HepG2 (cell line): ENCODE measurements around the gene FKBP1B. TPM values are rescaled to one million over a fixed set of nuclear protein-coding genes. Genes with fewer than 3 reads are reported as not detected.

Experiments used
- ARHGAP35 ChIP-seq: sonication (generic); formaldehyde crosslinking; IDR thresholded peaks from 2 replicates; pipeline ENCODE4 v1.9.0; 2022; ENCODE audit warnings: mild to moderate bottlenecking, inconsistent platforms, moderate library complexity, missing genetic modification reagents, borderline replicate concordance
- ESRRA ChIP-seq: sonication (generic); formaldehyde crosslinking; IDR thresholded peaks from 2 replicates; pipeline ENCODE4 v1.5.1; 2020; ENCODE audit warnings: mild to moderate bottlenecking, low read depth, missing genetic modification reagents
- ETV6 ChIP-seq: sonication (generic); formaldehyde crosslinking; conservative IDR thresholded peaks from 2 replicates; pipeline ENCODE4 v1.4.0; 2020; ENCODE audit warnings: missing genetic modification reagents
- HMGA1 ChIP-seq: sonication (generic); formaldehyde crosslinking; conservative IDR thresholded peaks from 2 replicates; pipeline ENCODE4 v1.4.0; 2020; ENCODE audit warnings: missing genetic modification reagents
- HOXD1 ChIP-seq: sonication (generic); formaldehyde crosslinking; IDR thresholded peaks from 2 replicates; pipeline ENCODE4 v1.5.0; 2020; ENCODE audit warnings: missing genetic modification reagents
- NFATC3 ChIP-seq: sonication (generic); formaldehyde crosslinking; IDR thresholded peaks from 2 replicates; pipeline ENCODE4 v1.5.1; 2020; ENCODE audit warnings: mild to moderate bottlenecking, missing genetic modification reagents
- NONO ChIP-seq, 2 experiments: fragments of 450-650 bp in 1 of 2; sonication (generic) in 1 of 2; formaldehyde crosslinking in 1 of 2; IDR thresholded peaks in 1 of 2; conservative IDR thresholded peaks in 1 of 2; 2 replicates each; pipeline versions ENCODE4 v1.6.1 to v1.8.0; 2017 to 2022; ENCODE audit warnings: mild to moderate bottlenecking in 1 of 2, missing genetic modification reagents in 1 of 2, moderate library complexity in 1 of 2
- RAD21 ChIP-seq: fragments of 450-650 bp; formaldehyde crosslinking; IDR thresholded peaks from 2 replicates; pipeline ENCODE4 v1.5.0; 2020; ENCODE audit warnings: mild to moderate bottlenecking
- TCF12 ChIP-seq, 2 experiments: fragments of 450-650 bp in 1 of 2; sonication (generic) in 1 of 2; formaldehyde crosslinking in 1 of 2; IDR thresholded peaks; 2 replicates each; pipeline versions ENCODE4 v1.6.1 to v1.8.0; 2017 to 2022; ENCODE audit warnings: antibody characterized with exemption in 1 of 2, mild to moderate bottlenecking in 1 of 2, missing genetic modification reagents in 1 of 2, moderate library complexity in 1 of 2
- YEATS4 ChIP-seq: sonication (generic); formaldehyde crosslinking; IDR thresholded peaks from 2 replicates; pipeline ENCODE4 v1.4.0; 2020; ENCODE audit warnings: missing genetic modification reagents, borderline replicate concordance
- ZC3H13 ChIP-seq: sonication (generic); formaldehyde crosslinking; IDR thresholded peaks from 2 replicates; pipeline ENCODE4 v1.8.1; 2023; ENCODE audit warnings: mild to moderate bottlenecking, missing genetic modification reagents, moderate library complexity
- ZFX ChIP-seq: sonication (generic); formaldehyde crosslinking; IDR thresholded peaks from 2 replicates; pipeline ENCODE4 v1.4.0; 2020; ENCODE audit warnings: mild to moderate bottlenecking, low read depth, missing genetic modification reagents, moderate library complexity
- ZNF552 ChIP-seq: sonication (generic); formaldehyde crosslinking; IDR thresholded peaks from 2 replicates; pipeline ENCODE4 v1.9.0; 2022; ENCODE audit warnings: missing genetic modification reagents, mild to moderate bottlenecking, borderline replicate concordance
- ZNF780A ChIP-seq: sonication (generic); formaldehyde crosslinking; IDR thresholded peaks from 2 replicates; pipeline ENCODE4 v1.8.0; 2022; ENCODE audit warnings: mild to moderate bottlenecking, missing genetic modification reagents, moderate library complexity
- polyA plus RNA-seq, 8 experiments: library from polyadenylated mRNA; depleted of rRNA in 3 of 8; stranded (reverse) in 7 of 8; unstranded in 1 of 8; fragments of >200 nt; fragmentation: Illumina TruSeq in 4 of 8; extraction: Trizol in 4 of 8; gene quantifications; 2 replicates each; pipeline versions ENCODE4 v1.2.1 to v1.2.3, GENCODE V29; 2011 to 2016; ENCODE audit warnings: low read depth in 4 of 8, missing spikeins in 1 of 8, mixed read lengths in 1 of 8; ENCODE audit not compliant: insufficient read depth in 1 of 8
- total RNA-seq, 5 experiments: library from RNA; depleted of rRNA; stranded (reverse); fragments of >200 nt; fragmentation: Illumina TruSeq; extraction: Trizol; gene quantifications; 2 replicates each; pipeline ENCODE4 v1.2.3, GENCODE V29; 2016; ENCODE audit warnings: low read depth in 1 of 5
- TF ChIP-seq, protein P1 (sequence below): sonication (generic); formaldehyde crosslinking; IDR thresholded peaks from 2 replicates; pipeline ENCODE4 v1.5.0; 2020; ENCODE audit warnings: mild to moderate bottlenecking, missing genetic modification reagents
- TF ChIP-seq, protein P2 (sequence below): sonication (generic); formaldehyde crosslinking; IDR thresholded peaks from 2 replicates; pipeline ENCODE4 v1.8.0; 2023; ENCODE audit warnings: mild to moderate bottlenecking, missing genetic modification reagents
- TF ChIP-seq, protein P3 (sequence below): sonication (generic); formaldehyde crosslinking; IDR thresholded peaks from 2 replicates; pipeline ENCODE4 v1.5.1; 2020; ENCODE audit warnings: missing genetic modification reagents, mild to moderate bottlenecking, borderline replicate concordance
- TF ChIP-seq, protein P4 (sequence below): sonication (generic); formaldehyde crosslinking; IDR thresholded peaks from 2 replicates; pipeline ENCODE4 v1.4.0; 2020; ENCODE audit warnings: missing genetic modification reagents; ENCODE audit errors: not compliant biosample characterization
- TF ChIP-seq, protein P5 (sequence below): sonication (generic); formaldehyde crosslinking; IDR thresholded peaks from 2 replicates; pipeline ENCODE4 v1.4.0; 2020; ENCODE audit warnings: missing genetic modification reagents

Gene FKBP1B
- total and polyA plus RNA-seq, 2 of the 13 experiments (the other 11 are each of a cell fraction or from before 2014, with no cell fraction given) = 35.2 to 96.3 TPM

DNA sequence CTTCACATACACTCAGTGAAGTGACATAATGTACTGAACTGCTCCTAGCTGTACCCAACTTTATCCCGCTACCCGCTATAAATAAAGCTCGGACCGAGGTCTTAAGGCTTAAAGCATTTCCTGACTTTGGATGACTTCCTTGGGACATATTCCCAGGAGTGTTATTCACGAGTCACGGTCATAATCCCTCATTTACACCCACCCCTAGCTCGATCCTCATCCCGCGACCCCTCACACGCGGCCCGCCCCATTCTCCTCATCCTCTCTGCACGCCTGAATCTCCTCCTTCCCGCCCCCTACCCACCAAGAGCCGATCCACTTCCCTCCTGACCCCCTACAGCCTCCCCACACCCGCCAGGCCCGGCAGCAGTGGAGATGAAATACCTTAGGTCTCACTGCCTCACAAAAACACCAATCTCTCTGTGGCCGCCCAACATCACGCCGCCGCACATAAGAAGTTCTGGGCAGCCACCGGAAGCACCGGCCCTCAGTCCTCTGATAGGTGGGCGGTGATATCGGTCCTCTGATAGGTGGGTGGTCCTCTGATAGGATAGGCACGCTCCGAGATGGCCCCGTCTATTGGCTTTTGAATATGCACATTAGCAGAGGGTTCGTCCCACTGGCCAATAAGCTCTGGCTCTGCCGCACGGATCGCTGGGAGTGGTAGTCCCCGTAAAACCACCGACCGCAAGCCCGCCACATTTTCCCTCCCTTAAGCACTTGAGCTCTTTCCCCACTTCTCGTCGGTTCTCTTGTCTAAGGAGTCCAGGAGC lies 2.4 kb upstream of the FKBP1B start, which contains the start of gene WDCP (continued):
- TF ChIP-seq, protein P1, sequence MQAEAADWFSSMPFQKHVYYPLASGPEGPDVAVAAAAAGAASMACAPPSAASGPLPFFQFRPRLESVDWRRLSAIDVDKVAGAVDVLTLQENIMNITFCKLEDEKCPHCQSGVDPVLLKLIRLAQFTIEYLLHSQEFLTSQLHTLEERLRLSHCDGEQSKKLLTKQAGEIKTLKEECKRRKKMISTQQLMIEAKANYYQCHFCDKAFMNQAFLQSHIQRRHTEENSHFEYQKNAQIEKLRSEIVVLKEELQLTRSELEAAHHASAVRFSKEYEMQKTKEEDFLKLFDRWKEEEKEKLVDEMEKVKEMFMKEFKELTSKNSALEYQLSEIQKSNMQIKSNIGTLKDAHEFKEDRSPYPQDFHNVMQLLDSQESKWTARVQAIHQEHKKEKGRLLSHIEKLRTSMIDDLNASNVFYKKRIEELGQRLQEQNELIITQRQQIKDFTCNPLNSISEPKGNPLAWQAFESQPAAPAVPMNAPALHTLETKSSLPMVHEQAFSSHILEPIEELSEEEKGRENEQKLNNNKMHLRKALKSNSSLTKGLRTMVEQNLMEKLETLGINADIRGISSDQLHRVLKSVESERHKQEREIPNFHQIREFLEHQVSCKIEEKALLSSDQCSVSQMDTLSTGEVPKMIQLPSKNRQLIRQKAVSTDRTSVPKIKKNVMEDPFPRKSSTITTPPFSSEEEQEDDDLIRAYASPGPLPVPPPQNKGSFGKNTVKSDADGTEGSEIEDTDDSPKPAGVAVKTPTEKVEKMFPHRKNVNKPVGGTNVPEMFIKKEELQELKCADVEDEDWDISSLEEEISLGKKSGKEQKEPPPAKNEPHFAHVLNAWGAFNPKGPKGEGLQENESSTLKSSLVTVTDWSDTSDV = no peak
- no peak for TF ChIP-seq RAD21 (CRISPR knock-in tag)
- TF ChIP-seq HOXD1 (CRISPR knock-in tag) = no peak
- no peak; the same call in 1 of the 2 replicates for TF ChIP-seq ZNF780A
- TF ChIP-seq NFATC3 (CRISPR knock-in tag) = 0 out of 2 replicates have a peak, but pooled peaks have one; percentile 14
- no peak for TF ChIP-seq TCF12 (IDR thresholded peaks at IDR 0.05)
- 0 out of 2 replicates have a peak, but pooled peaks have one; percentile 90 for TF ChIP-seq TCF12 (CRISPR knock-in tag; IDR thresholded peaks at IDR 0.05)
- TF ChIP-seq, protein P2, sequence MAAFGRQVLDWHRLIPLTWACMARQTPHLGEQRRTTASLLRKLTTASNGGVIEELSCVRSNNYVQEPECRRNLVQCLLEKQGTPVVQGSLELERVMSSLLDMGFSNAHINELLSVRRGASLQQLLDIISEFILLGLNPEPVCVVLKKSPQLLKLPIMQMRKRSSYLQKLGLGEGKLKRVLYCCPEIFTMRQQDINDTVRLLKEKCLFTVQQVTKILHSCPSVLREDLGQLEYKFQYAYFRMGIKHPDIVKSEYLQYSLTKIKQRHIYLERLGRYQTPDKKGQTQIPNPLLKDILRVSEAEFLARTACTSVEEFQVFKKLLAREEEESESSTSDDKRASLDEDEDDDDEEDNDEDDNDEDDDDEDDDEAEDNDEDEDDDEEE = no peak
- no peak for TF ChIP-seq ETV6
- TF ChIP-seq, protein P3, sequence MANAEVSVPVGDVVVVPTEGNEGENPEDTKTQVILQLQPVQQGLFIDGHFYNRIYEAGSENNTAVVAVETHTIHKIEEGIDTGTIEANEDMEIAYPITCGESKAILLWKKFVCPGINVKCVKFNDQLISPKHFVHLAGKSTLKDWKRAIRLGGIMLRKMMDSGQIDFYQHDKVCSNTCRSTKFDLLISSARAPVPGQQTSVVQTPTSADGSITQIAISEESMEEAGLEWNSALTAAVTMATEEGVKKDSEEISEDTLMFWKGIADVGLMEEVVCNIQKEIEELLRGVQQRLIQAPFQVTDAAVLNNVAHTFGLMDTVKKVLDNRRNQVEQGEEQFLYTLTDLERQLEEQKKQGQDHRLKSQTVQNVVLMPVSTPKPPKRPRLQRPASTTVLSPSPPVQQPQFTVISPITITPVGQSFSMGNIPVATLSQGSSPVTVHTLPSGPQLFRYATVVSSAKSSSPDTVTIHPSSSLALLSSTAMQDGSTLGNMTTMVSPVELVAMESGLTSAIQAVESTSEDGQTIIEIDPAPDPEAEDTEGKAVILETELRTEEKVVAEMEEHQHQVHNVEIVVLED (CRISPR knock-in tag) = peak; percentile 59; the same call in 1 of the 2 replicates
- TF ChIP-seq, protein P4, sequence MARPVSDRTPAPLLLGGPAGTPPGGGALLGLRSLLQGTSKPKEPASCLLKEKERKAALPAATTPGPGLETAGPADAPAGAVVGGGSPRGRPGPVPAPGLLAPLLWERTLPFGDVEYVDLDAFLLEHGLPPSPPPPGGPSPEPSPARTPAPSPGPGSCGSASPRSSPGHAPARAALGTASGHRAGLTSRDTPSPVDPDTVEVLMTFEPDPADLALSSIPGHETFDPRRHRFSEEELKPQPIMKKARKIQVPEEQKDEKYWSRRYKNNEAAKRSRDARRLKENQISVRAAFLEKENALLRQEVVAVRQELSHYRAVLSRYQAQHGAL = no peak
- TF ChIP-seq, protein P5, sequence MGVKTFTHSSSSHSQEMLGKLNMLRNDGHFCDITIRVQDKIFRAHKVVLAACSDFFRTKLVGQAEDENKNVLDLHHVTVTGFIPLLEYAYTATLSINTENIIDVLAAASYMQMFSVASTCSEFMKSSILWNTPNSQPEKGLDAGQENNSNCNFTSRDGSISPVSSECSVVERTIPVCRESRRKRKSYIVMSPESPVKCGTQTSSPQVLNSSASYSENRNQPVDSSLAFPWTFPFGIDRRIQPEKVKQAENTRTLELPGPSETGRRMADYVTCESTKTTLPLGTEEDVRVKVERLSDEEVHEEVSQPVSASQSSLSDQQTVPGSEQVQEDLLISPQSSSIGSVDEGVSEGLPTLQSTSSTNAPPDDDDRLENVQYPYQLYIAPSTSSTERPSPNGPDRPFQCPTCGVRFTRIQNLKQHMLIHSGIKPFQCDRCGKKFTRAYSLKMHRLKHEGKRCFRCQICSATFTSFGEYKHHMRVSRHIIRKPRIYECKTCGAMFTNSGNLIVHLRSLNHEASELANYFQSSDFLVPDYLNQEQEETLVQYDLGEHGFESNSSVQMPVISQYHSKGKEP (CRISPR knock-in tag) = no peak
- TF ChIP-seq YEATS4 (CRISPR knock-in tag) = peak; percentile 54; the same call in 1 of the 2 replicates
- no peak for TF ChIP-seq ZNF552 (CRISPR knock-in tag)
- TF ChIP-seq NONO (IDR thresholded peaks at IDR 0.05) = no peak
- TF ChIP-seq NONO (CRISPR knock-in tag; conservative IDR thresholded peaks at IDR 0.05) = 0 out of 2 replicates have a peak, but pooled peaks have one; percentile 34
- TF ChIP-seq ESRRA (CRISPR knock-in tag) = peak; percentile 42; the same call in 1 of the 2 replicates
- no peak for TF ChIP-seq HMGA1 (CRISPR knock-in tag)
- peak; percentile 92 for TF ChIP-seq ZFX
- TF ChIP-seq ARHGAP35 (CRISPR knock-in tag) = no peak; the same call in 1 of the 2 replicates
- no peak for TF ChIP-seq ZC3H13 (CRISPR knock-in tag)
